H54 (cell line): ENCODE results near the gene CCSER1.
"Not testable (repeated sequence)": the region's sequence is repeated elsewhere in the genome, so short reads cannot be mapped to it uniquely, and the experiment has no call there.

Source experiments
- DNase-seq: peaks from one replicate; pipeline ENCODE4 v3.0.0; 2011; ENCODE audit warnings: low spot score, mixed read lengths; ENCODE audit not compliant: insufficient read length
- FAIRE-seq: peaks from 3 replicates; lab custom pipeline; 2011; peaks lifted over from hg19 to GRCh38; lab: Jason Lieb, UNC
- POLR2A ChIP-seq: IDR thresholded peaks from 2 replicates; pipeline ENCODE4 v1.6.1; 2011; ENCODE audit warnings: low read depth, mild to moderate bottlenecking, low read length

Gene CCSER1

DNA sequence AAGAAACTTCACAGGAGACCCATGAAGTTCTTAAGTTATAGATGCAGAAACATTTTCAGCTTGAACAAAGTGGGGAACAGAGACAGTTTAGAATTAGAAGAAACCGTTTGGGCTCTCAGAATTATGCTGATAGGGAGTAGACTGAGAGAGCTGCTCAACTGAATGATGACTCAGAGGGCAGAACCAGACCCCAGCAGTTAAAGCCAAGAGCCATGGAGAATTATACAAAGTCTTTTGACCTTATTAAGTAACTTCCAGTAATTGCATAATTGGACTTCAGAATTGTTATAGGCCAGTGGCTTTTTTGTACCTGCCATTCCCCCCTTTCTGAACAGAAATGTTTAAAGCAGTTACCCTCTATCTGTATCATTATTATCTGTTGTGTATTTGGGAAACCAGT, 642.1 kb downstream of the CCSER1 start:
- FAIRE-seq (no peak), DNase-seq (no peak)
- no peak for TF ChIP-seq POLR2A

GRCh38 chr4:90780193-90780592, 653.0 kb downstream of the CCSER1 start:
- no peak for DNase-seq
- no peak for FAIRE-seq
- no peak for TF ChIP-seq POLR2A

DNA sequence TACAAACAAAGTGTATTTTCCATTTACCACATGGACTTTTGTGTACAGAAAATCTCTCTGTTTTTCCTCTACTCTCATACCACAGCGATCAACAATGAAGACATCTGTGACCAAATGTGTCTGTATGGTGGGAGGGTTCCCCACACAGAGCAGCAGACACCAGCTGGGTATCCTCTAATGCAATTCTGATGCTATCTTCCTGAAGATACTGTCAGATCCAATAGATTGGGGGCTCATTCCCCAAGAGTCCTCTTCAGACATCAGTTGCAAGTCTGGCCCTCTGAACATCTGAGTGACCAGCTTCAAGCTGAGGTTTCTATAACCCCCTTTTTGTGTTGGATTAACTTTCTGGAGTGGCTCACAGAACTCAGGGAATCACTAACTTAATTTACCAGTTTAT, 659.4 kb downstream of the CCSER1 start:
- FAIRE-seq (no peak), DNase-seq (no peak)
- no peak for TF ChIP-seq POLR2A

GRCh38 chr4:90792696-90793095, 665.5 kb downstream of the CCSER1 start:
- FAIRE-seq (no peak), DNase-seq (no peak)
- TF ChIP-seq POLR2A: no peak

GRCh38 chr4:90798948-90799347, 671.8 kb downstream of the CCSER1 start:
- FAIRE-seq (no peak), DNase-seq (no peak)
- TF ChIP-seq POLR2A: no peak

- FAIRE-seq (no peak), DNase-seq (no peak)
- TF ChIP-seq POLR2A: no peak
Measured at GRCh38 chr4:90799895-90800294, 672.7 kb downstream of the CCSER1 start.

DNA sequence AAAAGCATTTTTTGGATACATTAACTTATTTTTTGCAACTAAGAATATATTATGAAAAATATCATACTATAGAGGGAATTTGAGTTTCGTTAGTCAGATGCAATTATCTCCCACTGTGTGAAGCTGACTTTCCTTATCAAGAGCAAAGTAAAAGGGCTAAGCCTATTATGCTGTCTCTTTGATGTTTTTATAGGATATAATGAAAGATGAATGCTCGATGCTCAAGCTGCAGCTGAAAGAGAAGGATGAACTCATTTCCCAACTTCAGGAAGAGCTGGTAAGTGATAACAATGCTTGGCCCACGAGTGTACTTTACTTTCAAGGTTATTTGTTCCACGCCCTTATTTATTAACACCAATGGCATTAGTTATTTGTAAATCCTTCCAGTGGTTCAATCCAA, 688.4 kb downstream of the CCSER1 start:
- no peak for TF ChIP-seq POLR2A
- DNase-seq: no peak
- no peak for FAIRE-seq

GRCh38 chr4:90816754-90817153, 689.6 kb downstream of the CCSER1 start:
- no peak for DNase-seq
- FAIRE-seq: no peak
- TF ChIP-seq POLR2A: no peak

DNA sequence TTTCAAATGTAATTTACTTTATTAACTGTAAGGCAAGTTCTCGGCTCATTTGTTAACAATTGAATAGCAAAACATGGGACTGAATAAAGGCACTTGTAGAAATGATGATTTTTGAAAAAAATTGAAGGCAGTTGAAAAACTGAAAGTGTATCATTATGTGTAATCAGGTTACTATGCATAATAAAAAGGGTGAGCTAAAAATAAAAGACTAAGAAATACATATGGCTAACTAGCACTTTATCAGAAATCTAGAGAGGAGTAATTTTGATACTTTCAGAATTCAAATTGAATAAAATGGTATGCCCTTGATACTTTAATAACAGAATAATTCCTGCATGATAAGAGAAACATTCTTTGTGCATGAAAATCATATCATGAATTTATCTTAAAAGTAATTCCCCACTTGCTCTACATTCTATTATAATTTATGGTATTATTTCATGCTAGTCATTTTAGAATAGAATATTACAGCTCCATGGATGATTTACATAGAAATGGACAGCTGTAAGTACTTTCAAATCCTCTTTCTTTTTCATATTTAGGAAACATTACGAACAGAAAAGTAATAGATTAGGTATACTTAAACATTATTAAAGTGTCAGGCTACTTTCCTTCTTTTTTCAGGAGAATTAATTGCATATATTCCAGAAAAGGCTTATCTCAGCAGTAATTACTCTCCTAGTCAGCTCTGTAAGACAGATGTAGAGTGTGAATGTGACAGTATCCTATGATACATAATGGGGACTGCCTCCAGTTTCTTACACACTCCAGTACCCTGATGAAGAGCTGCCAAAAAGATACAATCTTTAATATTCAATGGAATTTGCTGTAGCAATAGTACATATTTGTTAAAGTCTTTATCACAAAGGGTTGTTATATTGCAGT, 697.3 kb downstream of the CCSER1 start:
- FAIRE-seq (no peak), DNase-seq (no peak)
- no peak for TF ChIP-seq POLR2A

DNA sequence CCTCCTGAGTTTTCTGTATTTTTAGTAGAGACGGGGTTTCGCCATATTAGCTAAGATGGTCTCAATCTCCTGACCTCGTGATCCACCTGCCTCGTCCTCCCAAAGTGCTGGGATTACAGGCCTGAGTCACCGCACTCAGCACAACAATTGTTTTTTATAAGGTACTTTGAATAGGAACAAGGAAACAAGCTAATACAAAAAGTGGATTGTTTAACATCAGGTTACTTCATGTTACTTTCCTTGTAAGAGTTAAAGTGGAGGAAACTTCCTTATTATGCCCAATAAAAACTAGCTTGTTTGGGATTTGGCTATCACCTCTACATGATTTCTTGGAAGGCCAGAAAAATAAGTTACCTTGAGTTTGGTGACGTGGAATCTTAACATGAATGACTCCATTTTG, 698.7 kb downstream of the CCSER1 start:
- no peak for TF ChIP-seq POLR2A
- no peak for FAIRE-seq
- DNase-seq: no peak

GRCh38 chr4:90833706-90834105, 706.5 kb downstream of the CCSER1 start:
- no peak for FAIRE-seq
- no peak for DNase-seq
- no peak for TF ChIP-seq POLR2A

DNA sequence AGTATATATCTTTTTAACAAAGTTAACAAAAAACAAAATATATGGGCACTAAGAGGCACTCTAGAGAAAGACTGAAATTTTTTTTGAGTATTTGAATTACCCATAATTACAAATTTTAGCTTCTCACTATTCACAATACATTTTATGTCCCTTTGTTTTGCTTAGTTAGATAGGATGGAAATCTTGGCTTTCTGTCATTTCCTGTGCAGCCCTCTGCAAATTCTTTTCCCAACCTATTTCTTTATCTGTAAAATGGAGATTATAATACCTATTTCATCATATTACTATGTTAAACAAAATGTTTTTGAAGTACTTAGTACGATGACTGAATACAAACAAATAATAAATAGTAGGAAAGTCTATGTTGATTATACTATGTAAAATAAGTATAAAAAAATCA, 710.0 kb downstream of the CCSER1 start:
- no peak for TF ChIP-seq POLR2A
- FAIRE-seq: no peak
- no peak for DNase-seq

- FAIRE-seq, DNase-seq: not testable (repeated sequence)
Measured at GRCh38 chr4:90838859-90839258, 711.7 kb downstream of the CCSER1 start.

DNA sequence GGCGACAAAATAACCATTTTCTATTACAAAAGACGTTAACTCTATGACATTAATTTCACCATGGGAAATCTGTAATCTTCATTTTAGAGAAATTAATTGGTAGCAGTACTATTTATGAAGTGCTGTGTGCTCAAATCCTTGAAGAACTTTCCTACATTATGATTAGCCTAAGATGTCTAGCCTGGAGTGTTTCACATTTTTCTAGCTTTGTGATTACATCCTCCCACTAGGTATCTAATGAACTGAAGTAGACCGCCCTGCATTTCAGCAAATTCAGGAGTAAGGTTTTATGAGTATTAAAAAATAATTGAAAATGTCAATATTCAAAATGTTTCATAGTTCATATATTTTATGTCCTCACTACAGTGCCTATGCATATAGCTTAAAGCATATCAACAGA, 713.1 kb downstream of the CCSER1 start:
- DNase-seq: no peak
- no peak for FAIRE-seq
- TF ChIP-seq POLR2A: no peak

DNA sequence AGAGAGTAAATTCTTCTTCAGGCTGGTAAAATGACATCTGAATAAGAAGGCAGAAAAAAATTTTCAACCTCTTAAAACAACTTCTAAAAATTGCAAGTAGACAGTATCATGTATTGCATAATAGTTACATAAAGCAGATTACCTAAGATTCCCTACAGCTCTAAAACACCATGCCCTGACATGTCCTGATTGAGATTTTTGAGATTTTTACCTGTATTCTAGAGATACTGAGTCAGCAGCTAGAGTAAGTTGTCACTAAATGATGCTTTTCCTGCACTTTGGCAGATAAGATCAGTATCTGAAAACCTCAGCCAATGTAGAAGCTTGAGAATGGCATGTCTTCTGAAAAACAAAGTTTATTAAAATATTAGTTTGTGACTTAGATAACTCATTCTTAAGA, 713.6 kb downstream of the CCSER1 start:
- DNase-seq: no peak
- FAIRE-seq: no peak
- TF ChIP-seq POLR2A: no peak
